NCI-H82 treated with DMSO at 0.1 percent for 48 hours (cell line): Measurements from ENCODE around the gene TRDN.
"Not testable (repeated sequence)": the region's sequence is repeated elsewhere in the genome, so short reads cannot be mapped to it uniquely, and the experiment has no call there.

ENCODE experiments used
- DNase-seq: peaks from one replicate; lab custom pipeline; 2025; ENCODE audit not compliant: unreplicated experiment; lab: John Stamatoyannopoulos, UW

The TRDN gene

DNA sequence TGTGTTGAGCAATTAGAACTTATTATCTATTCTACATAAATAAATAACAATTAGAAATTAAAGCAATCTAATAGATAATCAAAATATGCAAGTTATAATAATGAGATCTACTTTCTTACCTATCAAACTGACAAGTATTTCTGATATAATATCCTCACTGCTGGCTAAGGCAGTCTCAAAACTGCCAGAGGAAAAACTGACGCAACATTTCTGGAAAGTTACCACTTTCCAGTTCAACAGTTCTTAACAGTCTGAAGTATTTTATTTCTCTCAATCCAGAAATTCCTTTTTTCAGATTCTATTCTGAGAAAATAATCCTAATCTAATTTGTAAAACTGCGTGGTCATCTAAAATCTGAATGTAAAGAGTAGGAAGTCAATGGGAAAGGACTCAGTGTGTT lies 121.0 kb downstream of the TRDN start:
- no peak for DNase-seq

DNA sequence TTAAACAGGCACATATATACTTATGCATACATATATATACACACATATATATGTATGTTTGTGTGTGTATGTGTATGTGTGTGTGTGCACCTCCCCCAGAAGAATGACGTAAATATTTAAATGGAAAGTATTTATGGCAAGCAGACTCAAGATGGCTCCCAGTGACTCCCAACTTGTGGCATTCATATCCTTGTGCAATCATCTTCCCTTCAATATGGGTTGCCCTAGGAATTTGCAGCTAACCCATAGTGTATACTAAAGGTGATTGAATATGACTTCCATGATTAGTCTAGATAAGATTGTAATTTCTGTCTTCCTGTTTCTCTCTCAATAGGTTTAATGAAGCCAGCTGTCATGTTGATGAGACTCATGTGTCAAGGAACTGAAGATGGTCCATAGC lies 127.6 kb downstream of the TRDN start:
- DNase-seq, result no peak

DNA sequence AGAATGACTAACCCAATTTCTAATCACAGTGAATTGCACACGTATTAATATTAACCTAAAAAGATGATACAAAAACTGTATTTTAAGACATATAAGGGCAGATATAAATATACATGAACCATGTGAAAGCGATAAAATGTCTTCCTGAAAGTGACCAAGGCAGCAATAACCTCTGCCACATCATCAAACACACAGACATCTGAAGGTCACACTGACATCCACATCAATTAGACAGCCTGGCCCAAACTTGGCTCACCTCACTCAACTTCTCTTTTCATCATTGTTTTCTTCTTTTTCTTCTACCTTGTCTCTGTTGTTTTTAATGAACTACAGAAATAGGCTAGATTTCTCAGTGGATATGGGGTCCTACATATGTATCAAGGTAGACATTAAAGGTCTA lies 128.5 kb downstream of the TRDN start:
- no peak for DNase-seq

DNA sequence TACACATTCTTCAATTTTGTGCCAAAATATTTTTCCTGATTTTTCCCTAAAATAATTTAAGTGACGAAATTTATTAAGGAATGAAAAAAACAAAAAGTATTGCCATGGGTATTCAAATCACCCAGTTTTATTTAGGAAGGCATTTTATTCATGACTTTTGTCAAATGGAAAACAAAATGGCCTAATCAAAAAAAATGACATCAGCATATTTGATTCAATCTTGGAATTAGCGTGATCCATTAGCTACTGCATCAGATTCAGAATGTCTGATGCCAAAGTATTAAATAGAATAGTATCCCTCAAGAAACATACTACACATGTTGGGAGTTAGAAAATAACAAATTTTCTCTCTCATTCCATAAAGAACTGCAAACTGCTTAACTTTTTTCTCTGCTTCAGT lies 129.2 kb downstream of the TRDN start:
- no peak for DNase-seq

DNA sequence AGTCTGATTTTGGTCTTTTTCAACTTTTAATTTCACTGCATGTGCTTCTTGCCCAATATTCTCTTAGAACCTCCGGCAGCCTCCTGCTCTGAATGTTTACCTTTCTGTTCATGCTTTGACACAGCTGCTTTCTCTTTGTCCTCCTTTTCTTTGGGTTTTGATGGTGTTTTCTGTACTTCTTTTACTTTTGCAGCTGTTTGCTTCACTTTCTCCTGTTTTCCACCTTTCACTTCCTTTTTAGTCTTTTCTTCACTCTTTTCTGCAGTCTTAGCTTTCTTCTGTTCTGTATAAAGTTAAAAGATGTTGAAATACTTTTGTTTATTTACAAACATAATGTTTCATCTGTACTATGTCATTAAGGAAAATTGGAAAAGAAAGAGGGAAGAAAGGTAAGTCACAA lies 133.1 kb downstream of the TRDN start:
- no peak for DNase-seq

DNA sequence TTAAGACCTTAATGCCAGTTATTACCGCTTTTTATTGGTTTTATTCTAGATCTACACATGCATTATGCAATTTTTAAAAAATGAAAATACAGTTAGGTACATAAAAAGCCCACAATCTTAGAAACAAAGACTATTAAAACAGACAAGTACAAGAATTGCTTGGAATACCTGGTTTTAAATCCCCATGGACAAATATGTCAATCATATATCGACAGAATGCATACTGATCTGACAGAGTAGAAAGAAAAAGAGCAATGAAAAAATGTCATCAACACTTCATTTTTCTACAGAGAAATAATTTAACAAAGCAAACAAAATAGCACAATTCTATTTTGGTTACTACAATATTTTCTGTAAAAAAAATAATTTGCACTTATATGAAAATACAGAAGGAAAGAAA lies 139.7 kb downstream of the TRDN start:
- no peak for DNase-seq

DNA sequence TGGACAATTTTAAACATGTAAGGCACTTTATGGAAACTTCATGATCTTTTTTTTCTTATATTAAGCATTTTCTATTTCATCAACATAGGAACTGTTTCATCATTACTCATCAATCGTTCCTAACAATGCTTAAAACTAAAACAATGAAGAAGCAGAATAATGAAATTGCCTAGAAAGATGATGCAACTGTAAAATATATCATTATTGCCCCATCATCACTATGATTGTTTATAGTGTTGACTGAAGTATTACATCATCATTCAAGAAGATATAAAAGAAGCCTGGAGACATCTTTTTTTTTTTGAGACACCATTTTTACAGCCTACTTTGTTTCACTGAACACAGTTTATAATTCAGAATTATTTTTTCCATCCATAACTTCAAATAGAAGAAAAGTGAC lies 147.2 kb downstream of the TRDN start:
- no peak for DNase-seq

DNA sequence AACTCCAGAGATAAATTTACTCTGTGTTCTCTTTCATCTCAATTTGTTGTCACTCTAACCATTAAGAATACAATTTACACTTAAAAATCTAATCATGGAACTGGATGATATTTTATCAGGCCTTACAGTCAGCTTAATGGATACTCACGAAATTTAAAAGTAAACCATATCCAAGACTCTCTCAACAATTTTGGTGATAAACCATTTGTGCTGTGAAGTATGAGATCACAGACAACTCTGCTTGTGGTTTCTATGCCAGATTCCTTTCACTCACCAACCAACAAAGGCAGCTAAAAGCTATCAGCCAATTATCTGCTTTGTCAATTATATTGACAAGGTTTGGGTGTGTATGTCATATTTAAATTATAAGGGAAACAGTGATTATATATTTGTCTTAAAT lies 155.8 kb downstream of the TRDN start:
- DNase-seq, result no peak

DNA sequence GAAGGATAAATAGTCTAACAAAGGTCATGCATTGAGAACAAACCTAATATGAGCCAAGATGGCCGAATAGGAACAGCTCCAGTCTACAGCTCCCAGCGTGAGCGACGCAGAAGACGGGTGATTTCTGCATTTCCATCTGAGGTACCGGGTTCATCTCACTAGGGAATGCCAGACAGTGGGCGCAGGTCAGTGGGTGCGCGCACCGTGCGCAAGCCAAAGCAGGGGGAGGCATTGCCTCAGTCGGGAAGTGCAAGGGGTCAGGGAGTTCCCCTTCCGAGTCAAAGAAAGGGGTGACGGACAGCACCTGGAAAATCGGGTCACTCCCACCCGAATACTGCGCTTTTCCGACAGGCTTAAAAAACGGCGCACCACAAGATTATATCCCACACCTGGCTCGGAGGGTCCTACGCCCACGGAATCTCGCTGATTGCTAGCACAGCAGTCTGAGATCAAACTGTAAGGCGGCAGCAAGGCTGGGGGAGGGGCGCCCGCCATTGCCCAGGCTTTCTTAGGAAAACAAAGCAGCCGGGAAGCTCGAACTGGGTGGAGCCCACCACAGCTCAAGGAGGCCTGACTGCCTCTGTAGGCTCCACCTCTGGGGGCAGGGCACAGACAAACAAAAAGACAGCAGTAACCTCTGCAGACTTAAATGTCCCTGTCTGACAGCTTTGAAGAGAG lies 164.6 kb downstream of the TRDN start:
- not testable (repeated sequence) for DNase-seq

DNA sequence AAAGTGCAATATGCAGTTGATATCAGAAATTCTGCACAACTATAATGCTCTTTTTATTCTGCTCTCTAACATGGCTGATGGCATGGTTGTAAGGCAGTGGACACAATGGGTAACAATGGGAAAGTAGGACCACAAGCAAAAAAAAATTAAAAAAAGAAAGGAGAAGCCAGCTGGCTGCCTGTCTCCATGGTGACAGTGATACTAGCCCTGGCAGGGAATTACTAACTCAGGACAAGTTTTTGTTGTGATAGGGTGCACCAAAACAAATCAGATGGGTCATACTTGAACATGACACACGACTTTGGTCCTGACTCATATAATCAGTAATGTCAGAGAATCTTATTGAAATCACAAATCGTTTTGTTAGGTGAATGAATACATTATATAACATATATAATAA lies 169.4 kb downstream of the TRDN start:
- no peak for DNase-seq

DNA sequence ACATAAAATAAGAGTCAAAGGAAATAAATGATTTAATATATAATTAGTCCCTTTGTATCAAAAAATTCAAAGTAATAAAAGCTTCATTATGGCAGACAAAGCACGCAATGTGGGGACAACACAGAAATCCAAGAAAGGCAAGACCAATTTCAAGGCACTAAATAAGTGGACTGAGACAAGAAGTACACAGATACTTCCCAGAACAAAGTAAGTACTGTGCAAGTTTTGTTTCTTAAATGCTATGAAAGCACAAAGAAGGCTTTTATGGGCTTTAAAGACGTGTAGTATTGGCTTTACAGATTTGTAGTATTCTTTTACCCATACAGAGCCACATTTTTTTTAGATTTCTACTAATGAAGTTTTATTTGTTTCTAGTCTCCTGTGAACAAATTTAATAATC lies 174.6 kb downstream of the TRDN start:
- no peak for DNase-seq

DNA sequence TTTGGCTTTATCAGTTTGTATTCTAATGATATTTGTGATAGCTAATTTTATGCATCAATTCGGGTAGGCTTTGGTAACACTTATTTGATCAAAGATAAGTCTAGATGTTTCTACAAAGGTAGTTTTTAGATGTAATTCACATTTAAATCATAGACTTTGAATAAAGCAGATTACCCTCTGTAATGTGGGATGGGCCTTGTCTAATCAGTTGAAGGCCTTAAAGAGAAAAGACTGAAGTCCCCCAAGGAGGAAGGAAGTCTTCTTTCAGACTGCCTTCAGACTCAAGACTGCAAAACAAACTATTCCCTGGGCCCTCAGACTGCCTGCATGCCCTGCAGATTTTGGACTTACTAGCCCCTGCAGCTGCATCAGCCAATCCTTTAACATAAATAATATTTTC lies 178.5 kb downstream of the TRDN start:
- DNase-seq, result no peak

DNA sequence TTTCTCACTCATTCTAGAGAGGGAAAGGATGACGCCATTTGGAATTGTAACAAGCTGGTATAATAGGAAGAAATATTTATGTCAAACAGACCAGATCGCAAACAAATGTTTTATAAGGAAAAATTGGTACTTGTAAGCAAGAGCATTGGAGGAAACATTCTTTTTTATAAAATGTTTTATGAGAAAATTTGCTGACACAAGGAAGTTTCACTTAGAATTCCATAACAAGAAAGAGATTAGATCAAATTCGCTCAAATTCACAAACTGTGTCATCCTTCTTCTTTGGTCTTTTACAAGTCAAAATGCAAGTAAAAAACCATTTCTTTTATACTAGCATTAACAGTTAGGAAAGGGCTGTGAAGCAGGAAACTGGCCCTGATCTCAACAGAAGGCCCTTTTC lies 179.9 kb downstream of the TRDN start:
- DNase-seq, result no peak

DNA sequence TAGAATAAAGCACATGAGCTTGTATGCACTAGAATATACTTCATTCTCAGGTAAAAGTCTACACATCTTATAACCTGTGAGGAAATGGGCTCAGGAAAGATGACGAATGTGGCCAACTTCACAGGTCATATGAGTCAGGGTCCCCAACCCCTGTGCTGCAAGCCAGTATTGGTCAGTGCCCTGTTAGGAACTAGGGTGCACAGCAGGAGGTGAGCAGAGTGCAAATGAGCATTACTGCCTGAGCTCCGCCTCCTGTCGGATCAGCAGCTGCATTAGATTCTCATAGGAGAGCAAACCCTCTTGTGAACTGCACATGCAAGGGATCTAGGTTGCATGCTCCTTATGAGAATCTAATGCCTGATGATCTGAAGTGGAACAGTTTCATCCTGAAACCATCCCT lies 182.3 kb downstream of the TRDN start:
- no peak for DNase-seq

DNA sequence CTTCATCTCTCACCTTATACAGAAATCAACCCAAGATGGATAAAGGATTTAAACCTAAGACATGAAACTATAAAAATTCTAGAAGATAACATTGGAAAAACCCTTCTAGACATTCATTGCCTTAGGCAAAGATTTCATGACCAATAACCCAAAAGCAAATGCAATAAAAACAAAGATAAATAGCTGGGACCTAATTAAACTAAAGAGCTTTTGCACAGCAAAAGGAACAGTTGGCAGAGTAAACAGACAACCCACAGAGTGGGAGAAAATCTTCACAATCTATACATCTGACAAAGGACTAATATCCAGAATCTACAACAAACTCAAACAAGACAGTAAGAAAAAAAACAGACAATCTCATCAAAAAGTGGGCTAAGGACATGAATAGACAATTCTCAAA lies 183.7 kb downstream of the TRDN start:
- DNase-seq, result not testable (repeated sequence)

DNA sequence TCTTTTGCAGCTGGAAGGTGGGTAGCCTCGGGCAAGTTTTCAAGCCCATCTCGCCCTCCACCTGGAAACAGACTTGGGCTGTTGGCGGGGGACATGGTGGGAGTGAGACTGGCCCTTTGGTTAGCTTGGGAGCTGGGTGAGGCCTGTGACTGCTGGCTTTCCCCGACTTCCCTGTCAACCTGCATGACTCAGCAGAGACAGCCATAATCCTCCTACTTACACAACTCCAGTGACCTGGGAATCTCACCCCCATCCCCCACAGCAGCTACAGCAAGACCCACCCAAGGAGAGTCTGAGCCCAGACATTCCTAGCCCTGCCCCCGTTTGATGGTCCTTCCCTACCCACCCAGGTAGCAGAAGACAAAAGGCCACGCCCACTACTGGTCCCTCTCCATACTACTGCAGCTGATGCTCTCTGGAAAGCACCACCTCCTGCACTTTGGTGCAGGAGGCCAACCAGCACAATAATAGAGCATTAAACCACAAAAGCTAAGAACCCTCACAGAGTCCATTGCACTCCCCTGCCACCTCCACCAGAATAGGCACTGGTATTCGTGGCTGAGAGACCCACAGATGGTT lies 188.4 kb downstream of the TRDN start:
- DNase-seq, result no peak

DNA sequence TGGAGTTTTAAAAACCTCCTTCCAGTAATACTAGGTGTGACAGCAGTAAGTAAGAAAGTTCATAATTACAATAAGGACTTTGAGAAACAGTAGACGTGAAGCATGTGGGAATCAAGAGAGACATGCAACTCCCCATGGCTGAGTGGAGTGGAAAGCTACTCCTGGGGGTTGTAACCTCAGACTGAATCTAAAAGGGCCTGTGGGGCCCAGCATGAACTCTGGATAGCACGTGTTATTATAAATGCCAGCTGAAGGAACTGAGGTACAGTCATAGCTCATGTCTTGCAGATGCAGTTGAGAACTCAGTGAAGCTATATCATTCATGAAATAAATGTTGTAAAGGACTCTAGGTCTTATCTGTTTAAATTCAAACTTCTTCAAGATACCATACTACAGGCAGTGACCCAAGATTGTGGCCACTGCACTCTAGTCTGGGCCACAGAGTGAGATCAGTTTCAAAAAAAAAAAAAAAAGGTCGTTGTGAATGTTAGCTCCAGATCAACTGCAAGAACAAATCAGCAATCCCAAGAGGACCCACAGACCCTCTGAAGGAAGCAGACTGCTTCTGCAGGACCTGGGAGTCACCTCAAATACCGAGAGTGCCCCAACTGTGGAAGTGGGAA lies 189.3 kb downstream of the TRDN start:
- no peak for DNase-seq

DNA sequence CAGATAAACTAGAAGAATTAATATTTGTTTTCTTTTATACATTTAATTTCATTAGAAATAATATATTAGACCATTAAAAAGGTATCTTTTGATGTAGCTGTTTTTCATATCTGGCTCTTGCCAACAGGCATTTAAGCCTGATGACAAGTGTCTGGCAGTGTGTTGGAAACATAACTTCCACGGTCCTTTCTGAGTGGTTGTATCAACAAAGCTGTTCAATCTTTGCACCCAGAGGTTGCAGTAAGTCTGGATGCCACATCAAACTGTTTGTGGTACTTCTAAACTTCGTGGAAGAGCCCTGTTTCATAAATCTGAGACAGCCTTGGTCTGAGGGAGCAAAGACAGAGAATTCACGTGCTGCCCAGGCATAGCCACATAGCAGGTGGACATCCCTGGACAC lies 197.4 kb downstream of the TRDN start:
- DNase-seq, result no peak

DNA sequence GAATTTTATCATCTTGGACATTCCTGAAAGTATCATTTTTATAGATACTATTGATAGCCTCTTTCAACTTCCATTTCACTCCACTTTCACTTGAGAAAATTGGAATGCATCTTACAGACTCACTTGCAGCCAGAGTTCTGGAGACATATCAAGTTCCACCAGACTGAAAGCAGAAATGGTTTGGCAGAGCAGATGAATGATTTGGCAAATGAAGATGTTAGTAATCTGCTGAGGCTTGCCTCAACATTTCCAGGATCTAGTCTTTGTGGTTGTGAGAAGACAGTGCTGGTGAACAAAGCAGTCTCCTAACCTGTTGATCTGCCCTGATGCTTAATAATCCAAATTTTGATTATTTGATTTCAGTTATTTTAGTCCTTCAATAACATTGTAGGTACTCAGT lies 202.6 kb downstream of the TRDN start:
- no peak for DNase-seq

DNA sequence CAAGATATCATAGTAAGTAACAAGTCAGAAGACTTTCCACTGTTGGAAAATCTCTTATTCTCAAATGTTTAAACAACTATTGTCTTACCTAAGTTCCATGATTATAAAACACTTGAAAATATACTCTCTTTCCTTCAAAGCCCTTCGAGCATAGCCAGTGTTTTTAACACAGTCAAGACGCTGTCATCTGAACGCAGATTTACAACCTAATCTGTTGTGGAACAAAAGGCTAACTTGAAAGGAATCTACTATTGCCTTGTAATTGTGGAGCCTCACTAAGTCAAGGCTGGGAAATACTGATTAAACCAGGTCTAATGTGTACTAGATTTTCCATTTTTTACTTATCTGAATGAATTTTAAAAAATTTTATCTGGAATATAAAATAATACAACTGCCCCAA lies 205.8 kb downstream of the TRDN start:
- DNase-seq, result no peak

DNA sequence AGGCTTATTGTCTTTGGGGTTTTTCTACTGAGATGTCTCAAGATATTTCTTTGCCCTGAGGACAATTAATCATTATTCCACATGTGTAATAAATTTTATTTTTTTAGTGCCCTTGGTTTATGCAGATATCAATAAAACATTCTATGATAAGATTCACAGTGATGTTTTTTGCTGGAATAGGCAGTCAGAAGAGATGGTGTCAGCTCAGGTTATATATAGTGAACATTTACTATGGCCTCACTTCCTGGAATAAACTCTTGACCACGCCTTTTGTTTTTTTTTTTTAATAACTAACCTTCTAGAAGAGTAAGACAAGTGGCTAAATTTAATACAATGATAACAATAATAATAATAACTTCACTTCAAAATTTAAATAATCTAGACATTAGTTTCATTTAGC lies 209.7 kb downstream of the TRDN start:
- DNase-seq, result no peak

DNA sequence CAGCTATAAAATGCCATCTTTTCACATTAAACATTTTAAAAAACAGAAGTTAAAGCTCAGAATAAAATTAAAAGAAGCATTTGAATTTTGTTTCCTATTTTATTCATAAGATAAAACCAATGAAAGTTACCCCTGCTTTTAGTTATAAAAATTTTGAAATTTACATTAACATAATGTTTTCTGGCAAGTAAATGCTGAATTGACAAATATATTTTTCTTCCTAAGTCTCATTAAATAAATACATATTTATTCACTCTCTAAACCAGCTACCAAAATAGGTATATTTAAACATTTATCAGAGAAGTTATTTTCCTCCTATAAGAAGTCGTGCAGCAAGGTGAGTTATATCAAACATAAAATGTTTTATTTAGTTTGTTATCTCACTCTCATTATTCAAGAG lies 213.6 kb downstream of the TRDN start:
- no peak for DNase-seq

DNA sequence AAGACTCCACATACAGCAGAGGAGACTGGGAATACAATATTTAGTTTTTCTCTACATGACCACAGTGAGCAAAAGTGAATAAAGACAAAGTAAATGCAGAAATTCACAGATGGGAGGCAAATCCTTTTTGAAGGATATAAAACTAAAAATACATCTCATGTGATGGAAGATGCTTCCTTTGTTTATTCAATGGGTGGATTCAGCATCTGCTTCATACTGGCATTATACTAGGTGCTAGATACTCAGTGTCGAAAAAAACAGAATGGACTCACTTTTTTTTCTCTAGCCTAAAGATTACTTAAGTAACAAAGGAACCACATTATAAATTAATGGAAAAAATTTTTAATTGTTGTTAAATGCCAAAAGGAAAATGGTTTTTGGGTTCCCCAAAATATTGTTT lies 216.2 kb downstream of the TRDN start:
- DNase-seq, result no peak
